Measurements from ENCODE around the gene DNAH6. TPM values are rescaled to one million over a fixed set of nuclear protein-coding genes. Genes with fewer than 3 reads are reported as not detected.
A peak's percentile ranks its signal among the peaks of the same experiment; 100 is the strongest.

The DNAH6 gene
- total RNA-seq, 1 experiment from 2014 or later: not detected

DNA sequence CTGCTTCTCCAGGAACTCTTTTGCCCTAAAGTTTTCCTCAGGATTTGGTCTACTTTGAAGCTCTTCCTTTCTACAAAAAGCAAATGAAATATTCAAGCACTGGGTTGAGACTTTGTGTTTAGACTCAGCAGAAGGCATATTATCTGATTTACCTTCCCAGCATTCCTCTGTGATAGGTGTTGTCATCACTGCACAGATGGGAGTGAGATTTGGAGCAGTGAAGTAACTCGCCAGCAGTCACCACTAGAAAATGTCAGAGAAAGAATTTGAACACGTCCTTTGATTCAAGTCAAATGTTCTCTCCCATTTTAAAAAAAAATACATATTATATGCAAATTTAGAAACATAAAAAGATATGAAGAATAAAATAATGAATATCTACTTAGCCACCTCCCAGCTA is 112.2 kb downstream of the DNAH6 start:
- DNase-seq (ENCODE audit: low read depth): no peak

DNA sequence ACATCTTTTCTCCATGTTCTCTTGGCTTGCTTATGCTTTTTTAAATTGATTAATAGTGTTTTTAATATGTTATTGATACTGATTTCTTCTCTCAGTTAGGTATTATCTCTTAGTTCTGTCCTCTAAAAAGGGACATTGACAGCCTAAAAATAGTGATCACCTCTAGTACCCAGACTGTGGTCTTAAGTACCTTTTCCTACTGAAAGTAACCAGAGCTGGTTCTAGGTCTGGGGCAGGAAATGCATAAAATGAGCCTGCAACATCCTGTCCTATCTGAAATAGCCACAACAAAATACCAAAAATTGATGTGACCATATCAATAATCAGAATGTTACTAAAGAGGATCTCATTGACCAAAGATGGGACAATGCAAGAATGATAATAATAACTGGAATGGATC is 113.3 kb downstream of the DNAH6 start:
- no peak for DNase-seq (ENCODE audit: low read depth)

- peak; percentile 35 for DNase-seq (ENCODE audit: low read depth)
Measured at GRCh38 chr2:84631047-84631446, 114.7 kb downstream of the DNAH6 start.

DNA sequence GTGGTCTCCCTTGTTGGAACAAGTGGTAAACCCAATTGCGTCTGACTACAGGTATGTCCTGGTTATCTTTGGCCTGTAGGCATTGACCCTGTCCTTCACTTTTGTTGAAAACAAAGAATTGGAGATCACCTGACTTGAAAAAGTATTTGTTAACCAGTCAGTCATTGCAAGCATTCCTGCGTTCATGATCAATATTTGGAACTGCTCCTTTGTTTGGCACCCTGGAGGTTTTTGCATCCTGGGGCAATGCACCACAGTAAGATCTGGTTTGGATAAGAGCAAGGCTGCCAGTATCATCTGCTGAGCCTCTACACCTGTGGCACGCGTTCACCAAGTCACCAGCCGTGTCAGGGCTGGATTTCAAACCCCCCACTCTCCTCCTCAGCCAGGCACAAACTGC is 115.7 kb downstream of the DNAH6 start:
- DNase-seq (ENCODE audit: low read depth): no peak

- DNase-seq (ENCODE audit: low read depth): no peak
Measured at GRCh38 chr2:84636080-84636971, 120.0 kb downstream of the DNAH6 start.

GRCh38 chr2:84639751-84640150 is 123.5 kb downstream of the DNAH6 start:
- DNase-seq (ENCODE audit: low read depth): no peak

DNA sequence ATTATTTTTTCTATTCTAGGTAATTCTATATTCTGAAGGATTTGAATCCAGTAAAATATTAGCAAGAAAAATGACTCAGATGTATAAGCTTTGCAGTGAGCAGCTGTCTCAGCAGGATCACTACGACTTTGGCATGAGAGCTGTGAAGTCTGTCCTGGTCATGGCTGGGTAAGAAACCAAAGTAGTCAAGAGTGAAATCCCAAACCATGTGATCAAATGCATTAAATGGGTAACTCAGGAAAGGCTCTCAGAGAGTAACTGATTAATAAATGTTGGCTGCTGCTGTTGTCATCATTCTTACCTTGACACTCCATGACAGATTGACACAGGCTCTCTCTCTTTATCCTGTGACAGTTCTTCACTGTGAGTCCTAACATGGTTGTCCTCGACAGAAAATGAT is 124.1 kb downstream of the DNAH6 start:
- DNase-seq (ENCODE audit: low read depth): peak; percentile 9

DNA sequence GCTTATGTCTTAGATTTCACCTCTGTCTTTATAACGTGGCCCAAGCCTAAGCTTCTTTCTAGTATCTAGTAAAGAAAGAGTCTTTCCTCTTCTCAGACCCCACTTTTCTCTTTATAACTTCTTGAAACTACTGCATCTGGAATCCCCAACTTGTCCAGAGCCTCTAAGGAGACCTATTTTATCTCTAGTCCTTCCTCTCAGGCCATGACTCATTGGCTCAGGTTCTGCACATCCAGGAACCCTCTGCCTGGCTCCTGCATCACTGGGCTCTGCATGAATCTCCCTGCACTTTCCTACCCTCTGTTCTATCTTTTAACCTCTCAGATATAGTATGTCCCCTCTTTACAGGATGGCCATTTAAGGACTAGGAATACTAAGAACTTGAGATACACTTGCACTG is 124.7 kb downstream of the DNAH6 start:
- no peak for DNase-seq (ENCODE audit: low read depth)

DNA sequence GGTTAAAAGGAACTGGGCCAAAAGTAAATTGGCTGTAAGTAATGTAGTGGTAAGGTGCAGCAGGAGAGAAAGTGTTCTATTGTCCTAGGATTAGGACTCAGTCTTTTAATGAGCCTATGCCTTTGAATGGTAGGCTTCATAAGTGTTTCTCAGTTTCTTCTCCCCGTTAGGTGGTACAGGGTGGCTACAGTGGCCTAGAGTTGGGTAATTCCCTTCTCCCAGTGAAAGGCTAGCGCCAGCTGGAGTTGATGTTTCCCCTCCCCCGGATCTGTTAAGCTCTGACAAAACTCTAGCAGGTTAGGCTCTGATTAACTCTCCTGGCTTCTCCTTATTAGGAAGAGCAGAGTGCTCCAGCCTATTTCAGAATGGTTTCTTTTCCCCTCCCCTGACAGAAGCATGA is 127.7 kb downstream of the DNAH6 start:
- DNase-seq (ENCODE audit: low read depth): no peak

DNA sequence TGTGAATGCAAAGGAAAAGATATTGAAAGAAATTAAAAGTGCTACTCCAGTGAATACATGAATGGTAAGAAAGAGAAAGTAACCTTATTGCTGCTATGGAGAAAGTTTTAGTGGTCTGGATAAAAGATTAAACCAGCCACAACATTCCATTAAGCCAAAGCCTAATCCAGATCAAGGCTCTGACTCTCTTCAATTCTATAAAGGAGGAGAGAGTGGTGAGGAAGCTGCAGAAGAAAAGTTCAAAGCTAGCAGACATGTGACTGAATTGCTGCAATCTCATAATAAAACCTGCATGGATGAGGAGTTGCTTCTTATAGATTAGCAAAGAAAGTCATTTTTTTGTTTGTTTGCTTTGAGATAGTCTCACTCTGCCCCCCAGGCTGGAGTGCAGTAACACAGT is 130.2 kb downstream of the DNAH6 start:
- no peak for DNase-seq (ENCODE audit: low read depth)

GRCh38 chr2:84647267-84647666 is 131.0 kb downstream of the DNAH6 start:
- no peak for DNase-seq (ENCODE audit: low read depth)

DNA sequence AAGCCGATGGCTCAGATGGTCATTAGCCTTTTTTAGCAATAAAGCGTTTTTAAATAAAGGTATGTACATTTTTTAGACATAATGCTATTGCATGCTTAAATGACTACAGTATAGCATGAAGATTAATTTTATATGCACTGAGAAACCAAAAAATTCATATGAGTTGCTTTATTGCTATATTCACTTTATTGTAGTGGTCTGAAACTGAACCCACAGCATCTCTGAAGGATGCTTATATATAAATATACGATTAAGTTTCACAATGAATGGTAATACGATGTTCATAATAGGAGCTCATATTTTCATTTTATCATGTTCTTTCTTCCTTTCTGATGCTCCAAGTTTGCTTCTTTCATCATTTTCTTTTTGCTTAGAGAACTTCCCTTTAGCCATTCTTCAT is 132.8 kb downstream of the DNAH6 start:
- no peak for DNase-seq (ENCODE audit: low read depth)

DNA sequence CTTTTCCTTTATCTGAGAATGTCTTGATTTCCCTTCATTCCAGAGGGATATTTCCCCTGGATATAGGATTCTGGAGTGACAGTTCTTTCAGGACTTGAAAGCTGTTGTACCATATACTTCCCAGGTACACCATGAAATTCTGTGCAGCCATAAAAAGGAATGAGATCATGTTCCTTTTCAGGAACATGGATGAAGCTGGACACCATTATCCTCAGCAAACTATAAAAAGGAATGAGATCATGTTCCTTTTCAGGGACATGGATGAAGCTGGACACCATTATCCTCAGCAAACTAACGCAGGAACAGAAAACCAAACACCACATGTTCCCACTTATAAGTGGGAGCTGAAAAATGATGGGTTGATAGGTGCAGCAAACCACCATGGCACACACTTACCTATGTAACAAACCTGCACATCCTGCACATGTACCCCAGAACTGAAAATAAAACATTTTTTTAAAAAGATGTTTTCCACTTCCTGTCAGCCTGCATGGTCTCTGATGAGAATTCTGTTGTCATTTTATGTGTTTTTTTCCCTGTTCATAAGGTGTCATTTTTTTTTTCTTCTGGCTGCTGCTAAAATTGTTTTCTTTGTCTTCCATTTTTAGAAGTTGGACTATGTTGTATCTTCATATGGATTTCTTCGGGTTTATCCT is 133.3 kb downstream of the DNAH6 start:
- DNase-seq (ENCODE audit: low read depth): no peak

GRCh38 chr2:84652431-84652830 is 136.1 kb downstream of the DNAH6 start:
- DNase-seq (ENCODE audit: low read depth): no peak

DNA sequence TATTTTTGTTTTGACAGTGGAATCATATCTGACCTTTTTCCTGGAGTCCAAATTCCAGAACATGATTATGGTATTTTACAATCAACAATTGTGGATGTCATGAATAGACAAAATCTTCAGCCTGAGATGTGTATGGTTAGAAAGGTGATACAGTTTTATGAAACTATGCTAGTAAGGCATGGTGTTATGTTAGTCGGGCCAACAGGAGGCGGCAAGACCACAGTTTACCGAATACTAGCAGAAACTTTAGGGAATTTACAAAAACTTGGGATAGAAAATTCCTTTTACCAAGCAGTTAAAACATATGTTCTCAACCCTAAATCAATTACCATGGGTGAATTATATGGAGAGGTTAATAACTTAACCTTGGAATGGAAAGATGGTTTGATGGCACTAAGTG is 137.0 kb downstream of the DNAH6 start:
- peak; percentile 1 for DNase-seq (ENCODE audit: low read depth)

GRCh38 chr2:84654414-84654813 is 138.1 kb downstream of the DNAH6 start:
- DNase-seq (ENCODE audit: low read depth): no peak

DNA sequence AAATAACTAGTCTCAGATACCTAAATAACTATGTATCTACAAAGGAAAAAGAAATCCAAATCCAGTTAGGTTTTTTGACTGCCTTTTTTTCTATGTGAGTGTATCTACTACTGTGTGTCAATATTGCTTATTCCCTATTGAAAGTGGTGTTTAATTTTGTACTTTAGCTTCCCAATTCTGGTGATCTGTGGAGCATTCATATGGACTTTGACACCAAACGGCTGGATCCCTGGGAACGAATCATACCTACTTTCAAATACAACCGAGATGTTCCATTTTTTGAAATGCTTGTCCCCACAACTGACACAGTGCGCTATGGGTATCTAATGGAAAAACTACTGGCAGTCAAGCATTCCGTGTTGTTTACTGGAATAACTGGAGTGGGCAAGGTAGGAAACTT is 152.8 kb downstream of the DNAH6 start:
- DNase-seq (ENCODE audit: low read depth): no peak

DNA sequence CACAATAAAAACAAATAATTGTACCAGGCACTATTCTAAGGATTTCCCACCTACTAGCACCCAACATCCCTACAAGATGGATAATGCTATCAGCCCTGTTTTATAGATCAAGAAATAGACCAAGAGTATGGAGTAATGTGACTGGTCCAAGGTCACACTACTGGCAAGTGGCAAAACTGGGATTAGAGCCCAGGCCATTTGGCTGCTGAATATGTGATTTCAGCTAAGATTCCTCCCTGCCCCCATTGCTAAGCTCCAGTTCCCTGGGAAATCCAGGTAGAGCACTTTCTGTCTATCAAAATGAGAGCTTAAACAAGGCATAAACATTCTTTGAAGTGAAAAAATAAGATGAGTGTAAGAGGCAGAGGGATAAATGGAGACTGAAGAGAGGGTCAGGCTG is 157.8 kb downstream of the DNAH6 start:
- DNase-seq (ENCODE audit: low read depth): no peak

DNA sequence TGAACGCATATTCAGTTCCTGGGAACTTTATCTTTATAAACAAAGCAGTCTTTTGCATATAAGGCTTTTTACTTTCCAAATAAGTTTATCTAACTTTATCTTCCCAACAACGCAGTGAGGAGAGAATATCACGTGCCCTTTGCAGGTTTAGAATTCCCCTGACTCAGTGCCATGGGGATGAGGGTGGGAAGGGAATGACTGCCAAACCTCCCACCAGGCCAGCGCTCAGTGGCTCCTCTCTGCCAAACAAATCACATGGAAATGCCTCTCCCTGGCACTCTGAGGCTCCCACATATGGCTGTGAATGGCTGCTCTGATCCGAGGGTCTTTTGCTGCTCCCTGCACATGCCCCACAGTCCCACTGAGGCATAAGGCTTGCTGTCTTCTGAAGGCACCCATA is 158.3 kb downstream of the DNAH6 start:
- DNase-seq (ENCODE audit: low read depth): no peak

GRCh38 chr2:84676295-84676694 is 160.0 kb downstream of the DNAH6 start:
- peak; percentile 38 for DNase-seq (ENCODE audit: low read depth)

GRCh38 chr2:84678214-84678613 is 161.9 kb downstream of the DNAH6 start:
- DNase-seq (ENCODE audit: low read depth): no peak

GRCh38 chr2:84686783-84687476 is 170.6 kb downstream of the DNAH6 start:
- no peak for DNase-seq (ENCODE audit: low read depth)
